K562 (cell line): Measurements from ENCODE around the gene NPEPL1. TPM values are rescaled to one million over a fixed set of nuclear protein-coding genes. Genes with fewer than 3 reads are reported as not detected.

Source experiments
- SIN3A ChIP-seq, 2 experiments: fragments of 150-350 bp in 1 of 2; IDR thresholded peaks; 2 replicates each; pipeline ENCODE4 v1.6.1; 2011 to 2016; ENCODE audit warnings: borderline replicate concordance in 2 of 2, low read depth in 2 of 2, low read length in 2 of 2, mild to moderate bottlenecking in 2 of 2, moderate library complexity in 2 of 2; ENCODE audit not compliant: control insufficient read depth in 1 of 2
- SOX6 ChIP-seq: fragments of 450-650 bp; IDR thresholded peaks from 2 replicates; pipeline ENCODE4 v1.6.1; 2014; ENCODE audit warnings: mild to moderate bottlenecking
- polyA plus RNA-seq, 8 experiments: library from polyadenylated mRNA; depleted of rRNA in 4 of 8; stranded (reverse) in 5 of 8; unstranded in 3 of 8; fragments of >200 nt; fragmentation: Nextera tagmentation in 2 of 8; fragmentation: Illumina TruSeq in 1 of 8; extraction: Ambion mirVana in 2 of 8; extraction: Trizol in 1 of 8; gene quantifications; 2 replicates each; pipeline versions ENCODE4 v1.2.1 to v1.2.3, GENCODE V29; 2011 to 2014; ENCODE audit warnings: inconsistent platforms in 1 of 8, missing spikeins in 1 of 8
- total RNA-seq, 7 experiments: library from RNA; depleted of rRNA in 6 of 7; stranded (reverse); fragments of >200 nt in 6 of 7; fragmentation: Illumina TruSeq in 2 of 7; extraction: Trizol in 2 of 7; gene quantifications; 2 replicates each; pipeline versions ENCODE4 v1.2.1 to v1.2.3, GENCODE V29; 2011 to 2021; ENCODE audit warnings: low replicate concordance in 1 of 7
- TF ChIP-seq, protein P1 (sequence below): fragments of 200-800 bp; sonication (Bioruptor generic); IDR thresholded peaks from 2 replicates; pipeline ENCODE4 v1.6.1; 2017; ENCODE audit warnings: missing genetic modification characterization, missing compliant biosample characterization
- TF ChIP-seq, protein P2 (sequence below): fragments of 450-650 bp; IDR thresholded peaks from 2 replicates; pipeline ENCODE4 v1.6.1; 2017; ENCODE audit warnings: antibody characterized with exemption, mild to moderate bottlenecking
- TF ChIP-seq, protein P3 (sequence below), 2 experiments: fragments of 450-650 bp; IDR thresholded peaks; 2 replicates each; pipeline ENCODE4 v1.6.1; 2016

The NPEPL1 gene
- total and polyA plus RNA-seq, 9 of the 15 experiments (the other 6 are each of a cell fraction or from before 2014, with no cell fraction given) = 0.04 to 5.6 (median 0.94) TPM

DNA sequence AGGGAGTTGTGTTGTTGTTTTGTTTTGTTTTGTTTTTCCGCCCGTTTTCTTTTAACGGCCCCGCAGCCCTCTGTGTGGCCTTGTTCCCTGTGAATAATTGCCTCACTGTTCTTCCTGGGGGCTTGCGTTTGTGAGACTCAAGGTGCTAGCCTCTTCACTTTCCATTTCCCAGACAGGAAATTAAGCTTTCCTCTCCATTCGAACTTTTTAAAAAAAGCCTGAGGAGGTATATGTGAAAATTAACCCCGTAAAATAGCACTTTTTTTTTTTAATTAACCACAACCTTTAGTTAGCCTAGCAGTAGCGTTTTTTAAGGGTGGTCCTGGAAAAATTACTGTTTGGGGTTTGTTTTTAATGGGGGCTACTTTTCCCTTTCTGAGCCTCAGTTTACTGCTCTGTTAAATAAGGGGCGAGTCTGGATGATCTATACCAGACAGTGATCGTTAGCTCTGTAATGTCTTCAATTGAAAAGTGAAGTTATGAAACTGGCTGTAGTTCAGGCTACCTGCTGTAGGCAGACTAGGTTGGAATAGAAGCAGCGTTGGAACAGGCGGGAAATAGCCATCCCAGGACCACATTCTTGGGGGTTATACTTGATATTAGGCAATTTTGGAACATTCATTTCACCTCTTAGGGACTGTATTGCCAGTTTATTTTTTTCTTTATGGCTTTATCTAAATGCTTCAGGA, 39.9 kb upstream of the NPEPL1 start (continued):
- TF ChIP-seq, protein P1, sequence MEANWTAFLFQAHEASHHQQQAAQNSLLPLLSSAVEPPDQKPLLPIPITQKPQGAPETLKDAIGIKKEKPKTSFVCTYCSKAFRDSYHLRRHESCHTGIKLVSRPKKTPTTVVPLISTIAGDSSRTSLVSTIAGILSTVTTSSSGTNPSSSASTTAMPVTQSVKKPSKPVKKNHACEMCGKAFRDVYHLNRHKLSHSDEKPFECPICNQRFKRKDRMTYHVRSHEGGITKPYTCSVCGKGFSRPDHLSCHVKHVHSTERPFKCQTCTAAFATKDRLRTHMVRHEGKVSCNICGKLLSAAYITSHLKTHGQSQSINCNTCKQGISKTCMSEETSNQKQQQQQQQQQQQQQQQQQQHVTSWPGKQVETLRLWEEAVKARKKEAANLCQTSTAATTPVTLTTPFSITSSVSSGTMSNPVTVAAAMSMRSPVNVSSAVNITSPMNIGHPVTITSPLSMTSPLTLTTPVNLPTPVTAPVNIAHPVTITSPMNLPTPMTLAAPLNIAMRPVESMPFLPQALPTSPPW = no peak
- TF ChIP-seq, protein P2, sequence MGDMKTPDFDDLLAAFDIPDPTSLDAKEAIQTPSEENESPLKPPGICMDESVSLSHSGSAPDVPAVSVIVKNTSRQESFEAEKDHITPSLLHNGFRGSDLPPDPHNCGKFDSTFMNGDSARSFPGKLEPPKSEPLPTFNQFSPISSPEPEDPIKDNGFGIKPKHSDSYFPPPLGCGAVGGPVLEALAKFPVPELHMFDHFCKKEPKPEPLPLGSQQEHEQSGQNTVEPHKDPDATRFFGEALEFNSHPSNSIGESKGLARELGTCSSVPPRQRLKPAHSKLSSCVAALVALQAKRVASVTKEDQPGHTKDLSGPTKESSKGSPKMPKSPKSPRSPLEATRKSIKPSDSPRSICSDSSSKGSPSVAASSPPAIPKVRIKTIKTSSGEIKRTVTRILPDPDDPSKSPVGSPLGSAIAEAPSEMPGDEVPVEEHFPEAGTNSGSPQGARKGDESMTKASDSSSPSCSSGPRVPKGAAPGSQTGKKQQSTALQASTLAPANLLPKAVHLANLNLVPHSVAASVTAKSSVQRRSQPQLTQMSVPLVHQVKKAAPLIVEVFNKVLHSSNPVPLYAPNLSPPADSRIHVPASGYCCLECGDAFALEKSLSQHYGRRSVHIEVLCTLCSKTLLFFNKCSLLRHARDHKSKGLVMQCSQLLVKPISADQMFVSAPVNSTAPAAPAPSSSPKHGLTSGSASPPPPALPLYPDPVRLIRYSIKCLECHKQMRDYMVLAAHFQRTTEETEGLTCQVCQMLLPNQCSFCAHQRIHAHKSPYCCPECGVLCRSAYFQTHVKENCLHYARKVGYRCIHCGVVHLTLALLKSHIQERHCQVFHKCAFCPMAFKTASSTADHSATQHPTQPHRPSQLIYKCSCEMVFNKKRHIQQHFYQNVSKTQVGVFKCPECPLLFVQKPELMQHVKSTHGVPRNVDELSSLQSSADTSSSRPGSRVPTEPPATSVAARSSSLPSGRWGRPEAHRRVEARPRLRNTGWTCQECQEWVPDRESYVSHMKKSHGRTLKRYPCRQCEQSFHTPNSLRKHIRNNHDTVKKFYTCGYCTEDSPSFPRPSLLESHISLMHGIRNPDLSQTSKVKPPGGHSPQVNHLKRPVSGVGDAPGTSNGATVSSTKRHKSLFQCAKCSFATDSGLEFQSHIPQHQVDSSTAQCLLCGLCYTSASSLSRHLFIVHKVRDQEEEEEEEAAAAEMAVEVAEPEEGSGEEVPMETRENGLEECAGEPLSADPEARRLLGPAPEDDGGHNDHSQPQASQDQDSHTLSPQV = 0 out of 2 replicates have a peak, but pooled peaks have one; percentile 8
- TF ChIP-seq, protein P3, sequence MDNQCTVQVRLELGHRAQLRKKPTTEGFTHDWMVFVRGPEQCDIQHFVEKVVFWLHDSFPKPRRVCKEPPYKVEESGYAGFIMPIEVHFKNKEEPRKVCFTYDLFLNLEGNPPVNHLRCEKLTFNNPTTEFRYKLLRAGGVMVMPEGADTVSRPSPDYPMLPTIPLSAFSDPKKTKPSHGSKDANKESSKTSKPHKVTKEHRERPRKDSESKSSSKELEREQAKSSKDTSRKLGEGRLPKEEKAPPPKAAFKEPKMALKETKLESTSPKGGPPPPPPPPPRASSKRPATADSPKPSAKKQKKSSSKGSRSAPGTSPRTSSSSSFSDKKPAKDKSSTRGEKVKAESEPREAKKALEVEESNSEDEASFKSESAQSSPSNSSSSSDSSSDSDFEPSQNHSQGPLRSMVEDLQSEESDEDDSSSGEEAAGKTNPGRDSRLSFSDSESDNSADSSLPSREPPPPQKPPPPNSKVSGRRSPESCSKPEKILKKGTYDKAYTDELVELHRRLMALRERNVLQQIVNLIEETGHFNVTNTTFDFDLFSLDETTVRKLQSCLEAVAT (IDR thresholded peaks at IDR 0.05) = 0 out of 4 replicates have a peak, but pooled peaks have one; percentile 12 to 19
- TF ChIP-seq SOX6 (0 out of 2 replicates have a peak, but pooled peaks have one; percentile 9), SIN3A (IDR thresholded peaks at IDR 0.05; ENCODE audit: borderline replicate concordance in 2 of 2, control insufficient read depth in 1 of 2, low read depth in 2 of 2, low read length in 2 of 2) (0 out of 4 replicates have a peak, but pooled peaks of 1 of the 2 experiments have one; percentile 34)
